T1000 (cell line): ENCODE results near the gene CAPN7.

Experiments used
- DNase-seq: peaks from one replicate; lab custom pipeline; 2025; ENCODE audit warnings: mixed read lengths; lab: John Stamatoyannopoulos, UW

The CAPN7 gene

DNA sequence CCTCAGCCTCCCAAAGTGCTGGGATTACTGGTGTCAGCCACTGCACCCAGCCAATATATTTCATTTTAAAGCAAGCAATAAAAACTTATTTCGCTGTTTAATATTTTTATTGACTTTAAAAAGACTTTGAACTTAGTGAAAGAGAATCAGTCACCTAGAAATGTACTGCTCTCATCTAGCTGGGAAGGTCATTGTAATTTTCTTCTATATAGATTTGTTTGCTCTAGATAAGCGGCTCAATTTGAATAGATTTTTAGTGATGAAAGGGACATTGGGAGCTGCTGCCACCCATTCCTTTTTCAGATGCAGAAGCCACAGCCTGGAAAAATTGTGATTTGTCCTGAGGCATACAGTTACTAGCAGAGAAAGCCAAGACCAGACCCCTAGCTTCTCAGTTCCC lies 40.1 kb downstream of the CAPN7 start:
- DNase-seq: no peak

DNA sequence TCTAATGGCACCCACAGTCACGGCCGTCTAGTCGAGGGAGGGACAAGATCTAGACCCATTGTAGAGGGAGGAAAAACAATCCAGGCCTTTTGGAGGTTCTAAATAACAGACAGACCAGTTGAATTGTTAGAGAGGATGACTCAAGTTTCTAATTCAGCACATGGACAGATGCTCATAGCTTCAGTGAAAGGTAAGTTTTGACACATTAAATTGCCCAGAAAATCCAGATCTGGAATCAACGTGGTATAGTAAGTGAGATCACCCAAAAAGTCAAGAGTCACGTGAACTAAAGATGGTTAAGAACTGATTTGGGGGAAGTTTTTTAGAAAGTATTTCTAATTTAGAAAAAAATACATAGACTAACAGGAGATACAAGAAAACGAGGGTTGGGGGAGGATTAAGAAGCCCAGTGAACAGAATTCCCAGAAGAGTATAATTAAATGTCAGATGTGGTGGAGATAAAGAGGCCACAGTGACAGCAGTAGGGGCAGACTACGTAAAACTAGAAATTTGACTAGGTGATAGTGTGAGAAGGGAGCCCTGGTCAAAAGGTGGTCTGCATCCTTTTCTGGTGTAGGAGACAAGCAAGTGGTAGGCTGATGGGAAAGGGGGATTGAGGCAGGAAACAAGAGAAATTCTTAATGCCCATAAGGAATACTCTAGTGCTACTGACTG lies 47.1 kb downstream of the CAPN7 start:
- no peak for DNase-seq

DNA sequence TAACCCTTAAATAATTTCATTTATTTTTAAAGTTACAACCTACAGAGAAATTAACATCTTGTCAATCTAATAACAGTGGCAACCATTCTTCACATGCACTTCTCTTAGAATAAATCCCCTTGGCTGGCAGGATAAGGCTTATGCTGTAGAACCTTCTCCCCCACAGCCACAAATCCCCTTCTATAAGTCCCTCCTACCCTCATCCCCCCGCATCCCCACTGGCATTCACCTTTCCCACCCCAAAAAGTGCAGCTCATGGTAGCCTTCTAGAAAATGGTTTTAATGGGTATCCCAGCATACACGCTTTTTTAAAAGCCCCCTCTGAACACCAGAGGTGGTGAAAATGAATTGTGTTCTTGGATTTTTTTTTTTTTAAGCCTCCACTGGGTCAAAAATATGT lies 49.2 kb downstream of the CAPN7 start:
- DNase-seq: no peak

DNA sequence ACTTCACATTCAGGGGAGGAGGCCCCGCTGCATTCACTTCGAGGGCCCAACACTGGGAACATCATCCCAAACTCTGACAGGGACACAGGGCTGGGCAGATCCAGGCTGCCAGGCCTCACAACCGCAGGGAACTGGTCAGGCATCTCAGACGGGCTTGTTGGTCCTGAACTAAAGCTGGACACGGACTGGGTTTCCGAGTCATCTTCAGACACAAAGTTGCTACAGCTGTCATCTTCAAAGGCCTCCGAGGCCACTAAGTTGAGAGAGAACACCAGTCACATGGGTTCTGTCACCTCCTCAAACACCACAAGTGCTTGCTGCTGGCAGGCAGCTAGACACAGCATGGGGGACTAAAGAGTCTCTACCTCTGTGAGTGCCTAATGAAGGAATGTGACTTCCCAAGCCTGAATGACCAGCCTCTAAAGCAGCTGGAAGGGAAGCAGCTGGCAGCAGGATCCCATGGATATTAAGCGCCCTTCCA lies 50.9 kb downstream of the CAPN7 start:
- DNase-seq: no peak

DNA sequence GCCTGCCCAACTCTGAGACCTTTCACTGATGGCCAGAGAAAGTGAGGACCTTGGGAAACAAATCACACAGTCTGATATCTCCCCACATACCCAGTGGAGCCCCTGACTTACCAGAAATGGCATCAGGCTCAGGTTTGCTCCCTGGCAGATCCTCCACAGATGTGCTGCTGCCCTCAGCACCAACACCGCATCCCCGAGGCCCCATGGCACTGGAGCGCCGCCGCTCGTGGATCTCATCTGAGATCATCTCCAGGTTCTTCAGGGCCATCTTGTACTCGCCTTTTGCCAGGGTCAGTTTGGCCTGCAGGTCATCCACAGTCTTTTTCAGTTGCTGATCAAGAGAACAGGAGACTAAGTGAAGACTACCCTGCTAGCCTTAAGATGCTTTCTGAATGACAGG lies 52.7 kb downstream of the CAPN7 start:
- DNase-seq: no peak

DNA sequence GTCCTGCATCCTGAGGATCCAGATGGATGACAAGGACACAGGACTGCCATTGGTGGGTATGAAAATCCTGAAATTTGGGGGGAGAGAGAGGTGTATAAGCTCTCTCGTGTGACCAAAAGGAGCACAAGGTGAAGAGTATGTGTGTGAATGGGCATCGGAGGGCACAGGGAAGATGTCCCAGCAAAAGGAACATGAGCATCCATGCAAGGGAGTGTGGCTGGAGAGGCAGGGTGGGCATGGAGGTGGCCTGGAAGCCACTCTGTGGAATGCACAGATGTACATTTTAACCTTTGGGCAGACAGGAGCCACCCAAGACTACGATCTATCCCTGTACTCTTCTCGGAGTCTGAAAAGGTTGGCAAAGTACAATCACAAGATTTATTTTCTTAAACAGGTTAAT lies 54.5 kb downstream of the CAPN7 start:
- DNase-seq: no peak

DNA sequence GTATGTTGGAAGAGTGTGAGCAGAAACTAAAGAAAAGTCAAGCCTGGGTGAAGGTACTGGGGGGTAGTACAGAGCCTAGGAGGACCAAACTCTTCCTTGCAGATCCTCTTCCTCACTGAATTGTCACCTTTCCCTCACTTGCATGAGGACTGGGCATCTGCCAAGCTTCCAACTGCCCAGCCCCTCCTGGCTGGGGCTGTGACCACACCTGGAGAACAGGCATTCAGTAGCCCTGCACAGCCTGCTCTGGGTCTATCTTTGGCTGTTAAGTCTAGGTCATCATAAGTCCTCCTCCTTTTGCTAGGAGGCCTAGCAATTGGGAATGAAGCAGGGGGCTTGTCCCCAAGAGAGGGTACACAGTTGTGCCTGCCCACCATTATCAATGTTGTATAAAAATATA lies 55.2 kb downstream of the CAPN7 start:
- DNase-seq: no peak

DNA sequence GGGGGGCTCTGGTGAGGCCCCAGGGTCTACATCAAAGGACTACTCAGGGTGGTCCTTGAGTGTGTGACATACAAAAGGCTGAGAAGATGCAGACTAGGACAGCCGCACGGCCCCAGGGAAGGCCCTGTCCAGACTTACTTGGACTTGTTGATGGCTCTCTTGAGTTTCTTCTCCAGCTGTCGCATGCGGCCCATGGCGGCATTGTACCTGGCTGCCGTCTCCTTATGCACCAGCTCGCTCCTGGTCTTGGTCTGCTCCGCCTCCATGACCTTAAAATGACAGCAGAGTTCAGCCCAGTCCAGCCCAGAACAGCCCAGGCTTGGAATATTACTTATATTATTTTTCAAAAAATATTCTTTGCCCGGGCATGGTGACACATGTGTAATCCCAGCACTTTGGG lies 56.0 kb downstream of the CAPN7 start:
- DNase-seq: no peak

DNA sequence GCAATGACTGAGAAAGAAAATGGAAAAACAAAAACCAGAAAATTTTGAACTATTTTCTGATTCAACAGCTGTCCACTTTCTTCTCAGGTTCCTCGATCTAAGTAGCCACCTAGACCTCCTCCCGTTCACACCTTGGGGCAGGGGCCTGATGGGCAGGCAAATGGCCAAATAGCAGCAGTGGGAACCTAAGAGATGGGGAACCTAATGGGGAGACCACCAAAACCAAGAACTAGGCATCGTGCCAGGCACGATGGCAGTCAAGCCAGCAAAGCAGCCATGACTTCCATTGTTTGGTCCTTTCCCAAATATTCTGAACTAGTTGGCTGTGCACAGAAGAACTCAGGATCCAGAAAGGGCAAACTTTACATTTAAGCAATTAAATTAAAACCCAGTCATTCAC lies 57.1 kb downstream of the CAPN7 start:
- no peak for DNase-seq

DNA sequence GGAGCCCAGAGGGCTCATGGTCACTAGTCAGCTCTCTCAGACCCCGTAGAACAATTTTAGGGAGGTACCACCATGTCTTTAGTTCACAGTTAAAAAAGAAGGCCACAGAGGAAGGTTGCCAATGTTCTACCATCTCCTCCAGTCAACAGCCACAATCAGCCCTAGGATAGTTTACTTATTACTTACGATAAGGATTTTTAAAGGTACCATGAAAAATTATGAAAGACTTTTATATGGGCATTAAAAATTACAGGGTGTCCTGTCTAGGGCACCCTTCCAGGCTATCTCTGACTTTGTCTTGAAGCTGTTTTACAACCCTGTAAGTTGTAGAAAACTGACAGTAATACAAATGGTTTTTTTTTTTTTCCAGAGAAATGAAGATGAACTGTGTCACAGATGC lies 57.9 kb downstream of the CAPN7 start:
- no peak for DNase-seq

DNA sequence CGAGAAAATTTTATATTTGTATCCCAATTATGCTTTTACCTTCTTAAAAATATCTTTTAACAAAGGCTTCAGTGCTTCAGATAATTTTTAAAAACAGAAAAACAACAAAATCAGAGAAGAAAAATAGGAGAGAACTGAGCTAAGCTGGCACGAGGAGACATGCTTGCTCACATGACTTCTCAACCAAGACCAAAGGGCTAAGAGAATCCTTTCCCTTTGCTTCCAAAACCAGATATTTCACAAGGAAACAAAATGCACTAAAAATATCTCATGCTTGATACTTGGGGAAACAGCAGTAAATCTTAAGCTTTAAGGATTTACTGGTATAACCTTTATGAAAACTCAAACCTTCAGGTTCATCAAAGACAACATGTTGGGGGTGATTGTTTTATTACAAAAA lies 58.4 kb downstream of the CAPN7 start:
- DNase-seq: no peak

DNA sequence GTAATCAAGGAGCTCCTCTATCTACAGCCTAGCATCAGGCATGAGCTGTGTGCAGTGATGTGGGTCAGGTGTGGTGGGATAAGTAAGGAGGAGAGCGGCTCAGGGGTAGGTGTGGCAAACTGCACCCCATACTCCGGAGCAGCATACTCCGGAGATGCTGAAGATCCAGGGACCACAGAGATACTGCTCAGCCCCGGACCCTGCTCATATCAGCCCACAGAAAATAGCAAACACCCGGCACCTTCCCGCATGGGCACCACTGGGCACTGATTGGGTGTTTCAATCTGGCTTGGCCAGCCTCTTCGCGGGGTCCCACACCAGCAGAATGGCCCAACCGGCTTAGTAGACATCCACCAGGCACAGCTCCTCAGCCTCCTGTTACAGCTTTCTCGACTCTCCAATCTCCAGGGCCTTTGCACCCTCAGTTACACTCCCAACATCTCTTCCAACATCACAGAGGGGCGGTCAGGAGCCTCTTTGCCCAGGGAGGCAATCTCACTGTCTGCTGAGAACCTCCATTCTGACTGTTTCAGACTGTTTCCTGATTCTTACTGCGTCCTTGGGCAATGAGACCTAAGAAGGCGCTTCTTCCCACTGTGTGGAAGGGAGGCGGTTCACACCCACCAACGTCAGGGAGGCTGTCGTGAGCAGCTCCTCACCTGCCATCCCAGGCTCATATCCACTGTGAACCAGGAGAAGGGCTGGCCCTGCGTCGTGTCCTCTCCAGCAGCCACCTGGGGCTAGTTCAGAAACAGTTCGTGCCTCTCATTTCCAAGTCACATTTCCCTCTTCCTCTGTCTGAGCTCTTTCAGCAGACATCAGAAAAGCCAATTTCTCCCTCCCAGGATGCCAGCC lies 59.8 kb downstream of the CAPN7 start:
- no peak for DNase-seq

DNA sequence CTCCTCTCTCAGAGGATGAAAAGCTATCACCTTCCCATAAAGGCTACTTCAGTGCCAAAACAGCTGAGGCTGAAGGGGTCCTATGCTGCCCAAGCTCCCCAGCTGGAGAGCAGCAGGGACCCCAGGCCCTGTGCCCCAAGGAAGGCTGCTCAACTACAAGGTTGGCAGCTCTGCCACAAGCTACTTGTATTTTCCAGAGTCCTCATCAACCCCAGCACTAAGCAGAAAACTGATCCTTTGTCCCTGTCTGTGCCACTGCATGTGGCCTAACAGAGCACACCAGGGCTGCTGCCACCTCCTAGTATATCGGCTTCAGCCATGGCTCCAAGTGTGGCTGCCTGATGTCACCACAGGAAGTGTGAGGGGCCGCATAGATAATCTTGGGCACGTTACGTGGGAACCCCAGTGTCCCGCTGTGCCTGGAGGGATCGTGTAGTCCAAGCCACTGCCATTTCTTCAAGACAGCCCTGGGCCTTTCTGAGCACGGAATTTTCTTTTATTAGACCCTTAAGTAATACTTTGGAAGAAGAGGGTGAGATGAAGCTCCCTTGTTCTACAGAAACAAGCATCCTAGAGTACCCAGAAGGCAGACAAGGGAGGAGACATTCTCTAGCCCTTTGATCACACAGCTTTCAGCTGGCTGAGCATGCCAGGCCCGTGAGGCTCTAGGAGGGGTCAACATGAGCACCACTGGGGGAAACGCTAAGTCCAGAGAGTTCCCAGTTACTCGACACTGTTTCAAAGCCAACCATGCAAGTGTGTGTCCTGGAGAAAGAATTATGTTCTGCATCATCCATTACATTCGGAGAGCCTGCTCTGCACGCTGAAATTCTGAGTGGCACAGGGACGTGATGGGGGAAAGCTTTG lies 60.7 kb downstream of the CAPN7 start:
- DNase-seq: no peak

DNA sequence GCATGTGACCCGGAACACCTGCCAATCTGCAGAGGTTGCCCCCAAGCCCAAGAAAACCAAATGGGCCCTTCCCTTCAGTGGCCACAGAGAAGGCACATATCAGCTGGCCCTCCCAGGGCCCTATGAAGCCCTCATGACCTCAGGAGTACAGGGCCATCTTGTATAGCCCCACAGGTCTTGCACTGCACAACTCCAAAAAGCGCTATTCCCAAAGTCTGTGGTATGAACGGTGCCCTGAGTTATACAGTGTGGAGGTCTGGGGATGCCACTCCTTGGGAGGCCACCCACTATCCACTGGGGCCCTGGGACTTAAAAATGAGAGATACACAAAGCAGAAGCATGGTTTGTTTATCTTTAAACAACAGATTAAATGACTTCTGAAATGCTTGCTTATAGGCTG lies 61.5 kb downstream of the CAPN7 start:
- DNase-seq: no peak

DNA sequence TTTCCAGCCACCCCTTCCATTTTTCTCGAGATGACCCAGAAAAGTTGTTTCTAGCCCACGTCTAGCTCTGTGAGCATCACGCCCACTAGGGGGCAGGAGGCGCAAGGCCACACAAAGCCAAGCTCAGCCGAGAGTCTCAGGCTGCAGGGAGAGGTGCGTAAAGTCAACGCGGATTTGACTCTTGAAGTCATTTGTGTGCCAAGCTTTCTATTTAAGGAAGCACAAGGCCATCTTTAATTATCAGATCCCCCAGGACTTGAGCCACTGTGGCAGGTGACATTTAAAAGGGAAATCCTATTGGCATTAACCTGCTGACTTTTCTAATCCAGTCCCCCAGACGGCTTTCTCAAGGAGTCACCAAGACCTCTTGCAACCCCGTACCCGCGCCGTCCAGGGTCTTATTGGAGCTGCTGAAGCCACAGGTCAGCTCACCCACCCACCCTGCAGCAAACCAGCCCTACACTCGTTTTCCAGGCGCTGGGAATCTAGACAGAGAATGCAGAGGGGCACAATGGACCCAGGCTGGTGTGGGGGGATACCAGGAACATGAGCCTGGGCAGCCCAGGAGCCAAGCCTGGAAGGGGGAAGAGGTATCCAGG lies 62.1 kb downstream of the CAPN7 start:
- peak; percentile 73 for DNase-seq

DNA sequence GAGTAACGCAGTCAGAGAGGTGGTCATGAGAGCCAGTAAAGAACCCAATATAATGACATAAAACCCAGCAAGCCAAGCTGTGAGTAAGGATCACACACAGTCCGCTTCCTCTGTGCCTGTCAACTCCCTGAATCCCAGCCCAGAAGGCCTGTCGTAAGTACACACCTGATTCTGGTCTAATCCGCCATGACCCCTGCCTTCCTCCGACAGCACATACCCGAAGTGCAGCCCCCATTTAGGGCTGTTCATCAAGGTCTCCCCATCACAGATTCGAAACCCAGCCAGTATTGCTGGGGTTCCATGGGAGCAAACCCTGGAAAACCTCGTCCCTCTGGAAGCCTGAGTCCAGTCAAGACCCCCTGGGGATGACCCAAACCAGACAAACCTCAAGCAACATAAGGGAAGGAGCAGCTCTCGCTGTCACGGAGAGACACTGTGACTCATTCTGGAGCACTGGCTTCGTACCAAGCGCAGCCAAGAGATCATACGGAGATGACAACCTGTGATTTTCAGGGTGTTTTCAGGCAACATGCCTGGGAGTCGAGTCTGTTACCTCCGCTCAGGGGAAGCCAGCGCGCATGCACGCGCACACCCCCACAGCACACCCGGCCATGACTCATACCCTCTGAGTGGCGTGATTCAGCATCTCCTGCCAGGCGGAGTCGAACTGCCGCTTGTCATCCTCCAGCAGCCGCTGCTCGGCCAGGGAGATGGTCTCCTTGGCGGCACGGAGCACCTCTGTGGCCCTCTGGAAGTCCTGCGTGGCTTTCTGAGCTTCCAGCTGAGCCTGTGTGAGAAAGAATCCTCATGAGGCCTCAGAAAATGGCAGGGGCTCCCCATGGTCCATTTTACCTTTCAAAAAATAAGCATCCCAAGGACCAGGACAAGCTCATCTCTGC lies 63.3 kb downstream of the CAPN7 start:
- peak; percentile 94 for DNase-seq

DNA sequence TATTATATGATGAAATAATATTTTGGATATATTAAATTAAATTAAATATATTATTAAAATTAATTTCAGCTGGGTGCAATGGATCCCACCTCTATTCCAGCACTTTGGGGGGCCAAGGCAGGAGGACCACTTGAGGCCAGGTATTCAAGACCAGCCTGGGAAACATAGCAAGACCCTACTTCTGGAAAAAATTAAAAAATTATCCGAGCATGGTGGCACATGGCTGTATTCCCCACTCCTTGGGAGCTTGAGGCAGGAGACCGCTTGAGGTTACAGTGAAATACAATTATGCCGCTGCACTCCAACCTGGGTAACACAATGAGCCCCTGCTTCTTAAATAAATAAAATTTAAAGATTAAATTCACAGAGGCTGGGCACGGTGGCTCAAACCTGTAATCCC lies 65.0 kb downstream of the CAPN7 start:
- DNase-seq: no peak

DNA sequence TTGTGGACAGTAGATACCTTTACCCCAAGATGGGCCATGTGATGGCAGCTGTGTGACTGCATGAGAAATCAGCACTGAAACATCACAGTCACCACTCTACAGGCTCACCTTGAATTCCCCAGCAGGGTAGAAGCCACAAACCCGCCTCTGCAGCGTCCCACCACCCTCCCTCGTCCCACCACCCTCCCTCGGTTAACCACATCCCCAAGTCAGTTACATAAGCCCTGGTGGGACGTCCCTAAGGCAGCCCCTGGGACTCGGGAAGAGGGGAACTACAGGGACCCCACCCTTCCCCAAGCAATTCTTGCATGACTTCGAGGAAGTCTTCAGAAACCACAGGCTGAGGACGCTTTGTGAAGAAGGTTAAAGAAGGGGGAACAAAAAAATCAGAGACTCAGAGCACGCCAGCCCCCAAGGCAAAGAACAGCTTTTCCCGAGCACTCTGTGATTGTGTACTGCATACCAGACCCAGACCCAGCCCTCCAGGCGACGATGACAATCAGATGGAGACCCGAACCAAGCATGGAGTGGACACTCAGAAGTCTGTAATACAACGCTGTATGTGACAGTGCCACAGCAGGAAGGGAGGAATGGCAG lies 65.8 kb downstream of the CAPN7 start:
- DNase-seq: no peak

DNA sequence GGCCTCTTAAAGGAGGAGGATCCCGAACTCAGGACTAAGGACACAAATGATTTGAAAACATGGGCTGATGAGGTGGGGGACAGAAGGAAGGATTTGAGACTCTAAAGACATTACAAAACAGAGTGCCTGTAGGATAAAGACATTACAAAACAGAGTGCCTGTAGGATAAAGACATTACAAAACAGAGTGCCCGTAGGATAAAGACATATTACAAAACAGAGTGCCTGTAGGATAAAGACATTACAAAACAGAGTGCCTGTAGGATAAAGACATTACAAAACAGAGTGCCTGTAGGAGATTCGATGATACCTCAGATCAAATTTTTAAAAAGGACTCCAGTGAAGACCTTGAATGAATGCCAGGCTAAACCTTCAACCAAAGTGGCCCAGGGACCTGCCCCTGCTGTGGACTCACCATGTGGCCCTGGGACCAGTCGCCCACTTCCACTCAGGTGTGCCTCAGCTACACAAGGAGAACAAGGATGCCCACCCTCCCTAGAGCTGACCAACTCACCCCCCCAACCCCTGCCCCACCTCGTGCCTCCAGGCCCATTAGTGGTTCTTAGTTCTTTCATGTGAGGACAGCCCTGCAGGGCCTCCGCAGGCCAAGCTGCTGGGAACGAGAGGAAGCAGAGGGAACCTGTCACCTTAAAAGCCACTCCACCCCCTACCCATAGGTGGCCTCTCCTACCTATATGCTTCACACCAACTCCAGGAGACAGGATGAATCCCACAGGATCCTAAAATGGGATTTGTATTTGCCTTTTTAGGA lies 66.6 kb downstream of the CAPN7 start:
- DNase-seq: no peak

DNA sequence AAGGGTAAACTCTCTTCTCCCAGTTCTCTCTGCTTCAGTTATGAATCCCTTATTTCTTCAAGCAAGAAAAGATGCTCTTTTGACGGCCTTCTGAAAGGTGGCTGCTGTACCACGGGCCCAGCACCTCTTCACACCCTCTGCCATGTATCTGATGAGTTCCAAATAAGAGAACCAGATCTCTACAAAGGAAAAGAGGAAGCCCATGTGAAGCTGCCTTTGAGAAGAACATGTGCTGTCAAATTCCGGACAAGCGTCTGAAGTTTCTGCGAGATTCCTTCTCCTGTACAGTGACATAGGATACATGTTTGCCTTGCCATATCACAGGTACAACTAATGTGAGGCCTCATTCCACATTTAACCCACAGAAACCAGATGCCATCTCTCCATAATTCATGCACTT lies 67.2 kb downstream of the CAPN7 start:
- DNase-seq: no peak
